SK-N-SH (cell line): ENCODE results near the gene FXYD5. TPM values are rescaled to one million over a fixed set of nuclear protein-coding genes. Genes with fewer than 3 reads are reported as not detected.

Experiments
- CTCF ChIA-PET: fragments of 300-600, 350-600 bp; formaldehyde crosslinking; extraction: SDS; loops from one replicate; lab custom pipeline; 2021; lab: Yijun Ruan, JAX
- POLR2A ChIA-PET: fragments of 350-600 bp; sonication (Branson Sonifier 250); formaldehyde crosslinking; extraction: SDS; loops from one replicate; lab custom pipeline; 2020; ENCODE audit warnings: antibody characterized with exemption, inconsistent platforms; lab: Yijun Ruan, JAX
- DNase-seq: peaks from one replicate; pipeline ENCODE4 v3.0.0; 2012
- H2AFZ ChIP-seq: fragments of 200-600 bp; sonication (generic); 2 replicates; pipeline ENCODE4 v1.8.1; 2016; ENCODE audit warnings: antibody characterized with exemption, mild to moderate bottlenecking, low read depth
- H3F3A ChIP-seq: fragments of 200-600 bp; sonication (generic); replicated peaks from 2 replicates; pipeline ENCODE3; 2016; ENCODE audit warnings: antibody characterized with exemption, mild to moderate bottlenecking; ENCODE audit not compliant: insufficient read depth
- H3K27ac ChIP-seq, 2 experiments: fragments of 200-500 bp in 1 of 2; fragments of 200-600 bp in 1 of 2; sonication (Bioruptor generic) in 1 of 2; sonication (generic), shearing (Covaris generic) in 1 of 2; 2 replicates each; pipeline versions ENCODE4 v1.5.1 to v1.6.1; 2014 to 2016; ENCODE audit warnings: low read depth in 2 of 2, inconsistent platforms in 1 of 2, low read length in 1 of 2, mild to moderate bottlenecking in 1 of 2, mixed read lengths in 1 of 2
- H3K27me3 ChIP-seq: fragments of 200-600 bp; sonication (generic), shearing (Covaris generic); 2 replicates; pipeline ENCODE4 v1.6.1; 2016; ENCODE audit warnings: mixed run types; ENCODE audit not compliant: insufficient read depth
- H3K36me3 ChIP-seq, 2 experiments: fragments of 200-500 bp in 1 of 2; fragments of 200-600 bp in 1 of 2; sonication (Bioruptor generic) in 1 of 2; sonication (generic) in 1 of 2; replicated peaks in 1 of 2; 2 replicates each; pipeline versions ENCODE3 to v1.5.1; 2014 to 2016; ENCODE audit warnings: low read length in 1 of 2, mild to moderate bottlenecking in 1 of 2; ENCODE audit not compliant: insufficient read depth in 2 of 2, control insufficient read depth in 1 of 2
- H3K4me1 ChIP-seq, 2 experiments: fragments of 200-500 bp in 1 of 2; fragments of 200-600 bp in 1 of 2; sonication (Bioruptor generic) in 1 of 2; sonication (generic), shearing (Covaris generic) in 1 of 2; 2 replicates each; pipeline versions ENCODE4 v1.5.1 to v1.6.1; 2014 to 2016; ENCODE audit warnings: low read depth in 1 of 2, low read length in 1 of 2, mixed run types in 1 of 2; ENCODE audit not compliant: insufficient read depth in 2 of 2, control insufficient read depth in 1 of 2
- H3K4me2 ChIP-seq: fragments of 200-600 bp; sonication (generic), shearing (Covaris generic); 2 replicates; pipeline ENCODE4 v1.6.1; 2017; ENCODE audit warnings: mixed run types
- H3K4me3 ChIP-seq, 2 experiments: fragments of 200-500 bp in 1 of 2; fragments of 200-600 bp in 1 of 2; sonication (Bioruptor generic) in 1 of 2; sonication (generic), shearing (Covaris generic) in 1 of 2; 2 replicates each; pipeline versions ENCODE4 v1.5.1 to v1.8.1; 2014 to 2016; ENCODE audit warnings: low read depth in 2 of 2, inconsistent platforms in 1 of 2, low read length in 1 of 2, mild to moderate bottlenecking in 1 of 2, mixed read lengths in 1 of 2, moderate library complexity in 1 of 2
- H3K79me2 ChIP-seq: fragments of 200-600 bp; sonication (generic); 2 replicates; pipeline ENCODE4 v1.8.1; 2017; ENCODE audit warnings: mild to moderate bottlenecking; ENCODE audit not compliant: insufficient read depth
- H3K9ac ChIP-seq: fragments of 200-600 bp; sonication (generic); 2 replicates; pipeline ENCODE4 v1.6.1; 2017; ENCODE audit warnings: mixed run types
- H3K9me2 ChIP-seq: fragments of 200-600 bp; sonication (generic); 2 replicates; pipeline ENCODE4 v1.6.1; 2017; ENCODE audit warnings: mixed run types
- H3K9me3 ChIP-seq: fragments of 200-600 bp; sonication (generic); 2 replicates; pipeline ENCODE4 v1.6.1; 2017; ENCODE audit warnings: mixed run types, mild to moderate bottlenecking, moderate library complexity
- H4K20me1 ChIP-seq: fragments of 200-600 bp; sonication (generic); 2 replicates; pipeline ENCODE4 v1.6.1; 2017; ENCODE audit warnings: mild to moderate bottlenecking, mixed run types; ENCODE audit not compliant: insufficient read depth
- CHD2 ChIP-seq: fragments of 150-350 bp; IDR thresholded peaks from 2 replicates; pipeline ENCODE4 v1.6.1; 2018; ENCODE audit warnings: low read length; ENCODE audit not compliant: partially characterized antibody
- ELF1 ChIP-seq: IDR thresholded peaks from 2 replicates; pipeline ENCODE4 v1.4.0; 2012
- EP300 ChIP-seq, 2 experiments: IDR thresholded peaks; 2 replicates each; pipeline versions ENCODE4 v1.4.0 to v1.6.1; 2012; ENCODE audit warnings: borderline replicate concordance in 1 of 2, low read depth in 1 of 2, low read length in 1 of 2
- FOSL2 ChIP-seq: IDR thresholded peaks from 2 replicates; pipeline ENCODE4 v1.4.0; 2012; ENCODE audit warnings: low read depth, mild to moderate bottlenecking, moderate library complexity, borderline replicate concordance
- MAX ChIP-seq: IDR thresholded peaks from 2 replicates; pipeline ENCODE4 v1.4.0; 2012; ENCODE audit warnings: low read depth
- MEF2A ChIP-seq: IDR thresholded peaks from 2 replicates; pipeline ENCODE4 v1.4.0; 2012; ENCODE audit warnings: low read depth, borderline replicate concordance
- MXI1 ChIP-seq: IDR thresholded peaks from 2 replicates; pipeline ENCODE4 v1.6.1; 2012; ENCODE audit warnings: mild to moderate bottlenecking, low read depth, low read length, improper control_type of control experiment
- NRF1 ChIP-seq: IDR thresholded peaks from 2 replicates; pipeline ENCODE4 v1.6.1; 2012; ENCODE audit warnings: low read depth, mild to moderate bottlenecking, low read length
- PBX3 ChIP-seq: IDR thresholded peaks from 2 replicates; pipeline ENCODE4; 2012
- POLR2AphosphoS5 ChIP-seq: IDR thresholded peaks from 2 replicates; pipeline ENCODE4 v1.6.1; 2012; ENCODE audit warnings: low read depth, low read length
- RAD21 ChIP-seq: IDR thresholded peaks from 2 replicates; pipeline ENCODE4 v1.6.1; 2012; ENCODE audit warnings: mild to moderate bottlenecking, low read length
- REST ChIP-seq: IDR thresholded peaks from 2 replicates; pipeline ENCODE4 v1.6.1; 2012; ENCODE audit warnings: mild to moderate bottlenecking, low read depth, low read length, moderate library complexity
- SIN3A ChIP-seq: IDR thresholded peaks from 2 replicates; pipeline ENCODE4 v1.6.1; 2012; ENCODE audit warnings: low read depth, mild to moderate bottlenecking, low read length, moderate library complexity, borderline replicate concordance
- TCF12 ChIP-seq: IDR thresholded peaks from 2 replicates; pipeline ENCODE4 v1.4.0; 2012
- TEAD4 ChIP-seq: IDR thresholded peaks from 2 replicates; pipeline ENCODE4 v1.4.0; 2012; ENCODE audit warnings: mild to moderate bottlenecking, borderline replicate concordance; ENCODE audit not compliant: insufficient read depth
- WGBS: methylation state at CpG from one replicate; pipeline ENCODE4 v1.1.6; 2017; ENCODE audit warnings: low lambda C conversion rate; 5-methylcytosine and 5-hydroxymethylcytosine counted together
- polyA plus RNA-seq, 3 experiments: library from polyadenylated mRNA; depleted of rRNA; stranded (reverse); fragments of >200 nt; gene quantifications; 2 replicates each; pipeline ENCODE4 v1.2.3, GENCODE V29; 2012

The FXYD5 gene
- polyA plus RNA-seq, 1 of the 3 experiments (the other 2 are of a cell fraction): 195 TPM

- 38% methylated on average over 13 of the region's 13 CpGs for WGBS
Observed at GRCh38 chr19:35204799-35205732, 50.5 kb downstream of the FXYD5 start.

More at GRCh38 chr19:35204799-35205732, 50.5 kb downstream of the FXYD5 start:
- Histone ChIP-seq H3K36me3 (no peaks in the 10 kb centered on the region), H3K4me3 (no peak overlapping the region), H3K9me3 (no peaks in the 10 kb centered on the region), H4K20me1 (no peaks in the 10 kb centered on the region), H3K27me3 (peaks cover 29% of the 10 kb centered on the region; the same call in 1 of the 2 replicates), H3K27ac (no peak overlapping the region), H3F3A (no peaks in the 10 kb centered on the region), H2AFZ (no peak overlapping the region), H3K9me2 (no peaks in the 10 kb centered on the region), H3K79me2 (no peaks in the 10 kb centered on the region), H3K4me2 (no peak overlapping the region), H3K9ac (no peak overlapping the region), H3K4me1 (no peaks in the 10 kb centered on the region)
- TF ChIP-seq MEF2A (no peak), SIN3A (no peak), TEAD4 (no peak), NRF1 (no peak), TCF12 (no peak), FOSL2 (no peak), MXI1 (no peak), RAD21 (no peak), CHD2 (no peak), POLR2AphosphoS5 (no peak), PBX3 (no peak), ELF1 (no peak), MAX (no peak), EP300 (IDR thresholded peaks at IDR 0.05; ENCODE audit: borderline replicate concordance in 1 of 2, low read depth in 1 of 2, low read length in 1 of 2) (no peak), REST (no peak)
- no peak for DNase-seq
- ChIA-PET CTCF (interaction anchor here (0.9 kb wide), 1 partner anchor 64 kb away, joined by 4 read pairs; the partner anchor contains the start of gene USF2), POLR2A (no interaction called here)
